HepG2 (cell line): ENCODE data around the gene POLDIP3. TPM values are rescaled to one million over a fixed set of nuclear protein-coding genes. Genes with fewer than 3 reads are reported as not detected.

Experiments
- CBX5 ChIP-seq: sonication (generic); formaldehyde crosslinking; IDR thresholded peaks from 2 replicates; pipeline ENCODE4 v1.4.0; 2020; ENCODE audit warnings: missing genetic modification reagents, borderline replicate concordance
- GATAD2A ChIP-seq: IDR thresholded peaks from 2 replicates; pipeline ENCODE4 v1.6.1; 2016
- HDAC1 ChIP-seq: sonication (generic); formaldehyde crosslinking; IDR thresholded peaks from 2 replicates; pipeline ENCODE4 v1.5.1; 2020; ENCODE audit warnings: mild to moderate bottlenecking, missing genetic modification reagents
- HNF4A ChIP-seq: sonication (generic); formaldehyde crosslinking; IDR thresholded peaks from 2 replicates; pipeline ENCODE4 v1.4.0; 2020; ENCODE audit warnings: missing genetic modification reagents
- HNRNPL ChIP-seq: fragments of 200-400 bp; formaldehyde crosslinking; IDR thresholded peaks from 2 replicates; pipeline ENCODE4 v1.6.1; 2017; ENCODE audit warnings: mild to moderate bottlenecking, low read depth, low read length
- KDM1A ChIP-seq: IDR thresholded peaks from 2 replicates; pipeline ENCODE4 v1.6.1; 2016; ENCODE audit warnings: missing compliant biosample characterization
- MAX ChIP-seq: IDR thresholded peaks from 2 replicates; pipeline ENCODE4 v1.6.1; 2012; ENCODE audit warnings: inconsistent platforms
- MED1 ChIP-seq: sonication (generic); formaldehyde crosslinking; IDR thresholded peaks from 2 replicates; pipeline ENCODE4 v1.4.0; 2020; ENCODE audit warnings: missing genetic modification reagents
- MXD4 ChIP-seq: IDR thresholded peaks from 2 replicates; pipeline ENCODE4 v1.6.1; 2016; ENCODE audit warnings: mild to moderate bottlenecking, missing biosample characterization, missing genetic modification reagents
- RBAK ChIP-seq: sonication (generic); formaldehyde crosslinking; IDR thresholded peaks from 2 replicates; pipeline ENCODE4 v1.5.1; 2020; ENCODE audit warnings: mild to moderate bottlenecking, missing genetic modification reagents
- RBM39 ChIP-seq: fragments of 200-400 bp; formaldehyde crosslinking; IDR thresholded peaks from one replicate; pipeline ENCODE4 v1.6.1; 2018; ENCODE audit warnings: antibody characterized with exemption, mild to moderate bottlenecking, low read depth, low read length; ENCODE audit not compliant: poor library complexity, severe bottlenecking
- RFXANK ChIP-seq: IDR thresholded peaks from 2 replicates; pipeline ENCODE4 v1.6.1; 2016
- THRA ChIP-seq: sonication (generic); formaldehyde crosslinking; IDR thresholded peaks from 2 replicates; pipeline ENCODE4 v1.4.0; 2020; ENCODE audit warnings: missing genetic modification reagents, borderline replicate concordance
- ZFP90 ChIP-seq: sonication (generic); formaldehyde crosslinking; IDR thresholded peaks from 2 replicates; pipeline ENCODE4 v1.8.0; 2022; ENCODE audit warnings: missing genetic modification reagents, mild to moderate bottlenecking, inconsistent platforms, borderline replicate concordance
- ZHX2 ChIP-seq, 2 experiments: sonication (generic) in 1 of 2; formaldehyde crosslinking in 1 of 2; IDR thresholded peaks; 2 replicates each; pipeline versions ENCODE4 v1.6.1 to v1.9.0; 2014 to 2022; ENCODE audit warnings: antibody characterized with exemption in 1 of 2, borderline replicate concordance in 1 of 2, inconsistent platforms in 1 of 2, low read depth in 1 of 2, missing genetic modification reagents in 1 of 2
- ZNF18 ChIP-seq: sonication (generic); formaldehyde crosslinking; IDR thresholded peaks from 2 replicates; pipeline ENCODE4 v1.8.0; 2022; ENCODE audit warnings: mild to moderate bottlenecking, missing genetic modification reagents; ENCODE audit not compliant: insufficient replicate concordance
- ZNF253 ChIP-seq: sonication (generic); formaldehyde crosslinking; IDR thresholded peaks from 2 replicates; pipeline ENCODE4 v1.8.0; 2022; ENCODE audit warnings: mild to moderate bottlenecking, missing genetic modification reagents, borderline replicate concordance
- ZNF292 ChIP-seq: sonication (generic); formaldehyde crosslinking; IDR thresholded peaks from 2 replicates; pipeline ENCODE4 v1.8.1; 2022; ENCODE audit warnings: mild to moderate bottlenecking, low read depth, missing genetic modification reagents, borderline replicate concordance
- ZSCAN29 ChIP-seq: sonication (generic); formaldehyde crosslinking; conservative IDR thresholded peaks from 2 replicates; pipeline ENCODE4 v1.4.0; 2020; ENCODE audit warnings: mild to moderate bottlenecking, missing genetic modification reagents
- polyA plus RNA-seq, 8 experiments: library from polyadenylated mRNA; depleted of rRNA in 3 of 8; stranded (reverse) in 7 of 8; unstranded in 1 of 8; fragments of >200 nt; fragmentation: Illumina TruSeq in 4 of 8; extraction: Trizol in 4 of 8; gene quantifications; 2 replicates each; pipeline versions ENCODE4 v1.2.1 to v1.2.3, GENCODE V29; 2011 to 2016; ENCODE audit warnings: low read depth in 4 of 8, missing spikeins in 1 of 8, mixed read lengths in 1 of 8; ENCODE audit not compliant: insufficient read depth in 1 of 8
- total RNA-seq, 5 experiments: library from RNA; depleted of rRNA; stranded (reverse); fragments of >200 nt; fragmentation: Illumina TruSeq; extraction: Trizol; gene quantifications; 2 replicates each; pipeline ENCODE4 v1.2.3, GENCODE V29; 2016; ENCODE audit warnings: low read depth in 1 of 5

The POLDIP3 gene
- total and polyA plus RNA-seq, 2 of the 13 experiments (the other 11 are each of a cell fraction or from before 2014, with no cell fraction given), result 45.8 to 47.4 TPM

- peak; percentile 60 for TF ChIP-seq ZNF18 (CRISPR knock-in tag)
- TF ChIP-seq KDM1A (CRISPR knock-in tag), result no peak
- TF ChIP-seq HDAC1 (CRISPR knock-in tag), result peak; percentile 39; the same call in 1 of the 2 replicates
- peak; percentile 15; the same call in 1 of the 2 replicates for TF ChIP-seq GATAD2A (CRISPR knock-in tag)
- TF ChIP-seq ZFP90 (CRISPR knock-in tag), result no peak
- peak; percentile 67; the same call in 1 of the 2 replicates for TF ChIP-seq HNRNPL
- no peak for TF ChIP-seq RBAK (CRISPR knock-in tag)
- TF ChIP-seq RBM39, result peak; percentile 28
- peak; percentile 82 for TF ChIP-seq MED1
- no peak for TF ChIP-seq ZNF253 (CRISPR knock-in tag)
- TF ChIP-seq ZHX2 (IDR thresholded peaks at IDR 0.05; ENCODE audit: low read depth), result no peak
- no peak for TF ChIP-seq ZHX2 (CRISPR knock-in tag; IDR thresholded peaks at IDR 0.05; ENCODE audit: borderline replicate concordance)
- 0 out of 2 replicates have a peak, but pooled peaks have one; percentile 27 for TF ChIP-seq ZNF292 (CRISPR knock-in tag)
- TF ChIP-seq HNF4A (CRISPR knock-in tag), result no peak
- TF ChIP-seq CBX5, result no peak
- TF ChIP-seq THRA (CRISPR knock-in tag), result no peak
- no peak for TF ChIP-seq RFXANK (CRISPR knock-in tag)
- peak; percentile 85 for TF ChIP-seq MAX
- no peak for TF ChIP-seq MXD4 (CRISPR knock-in tag)
- TF ChIP-seq ZSCAN29 (CRISPR knock-in tag), result no peak
Measured at GRCh38 chr22:42645938-42646568, 31.4 kb upstream of the POLDIP3 start (continued).
